ENCODE data around the gene KCND2.

The KCND2 gene

DNA sequence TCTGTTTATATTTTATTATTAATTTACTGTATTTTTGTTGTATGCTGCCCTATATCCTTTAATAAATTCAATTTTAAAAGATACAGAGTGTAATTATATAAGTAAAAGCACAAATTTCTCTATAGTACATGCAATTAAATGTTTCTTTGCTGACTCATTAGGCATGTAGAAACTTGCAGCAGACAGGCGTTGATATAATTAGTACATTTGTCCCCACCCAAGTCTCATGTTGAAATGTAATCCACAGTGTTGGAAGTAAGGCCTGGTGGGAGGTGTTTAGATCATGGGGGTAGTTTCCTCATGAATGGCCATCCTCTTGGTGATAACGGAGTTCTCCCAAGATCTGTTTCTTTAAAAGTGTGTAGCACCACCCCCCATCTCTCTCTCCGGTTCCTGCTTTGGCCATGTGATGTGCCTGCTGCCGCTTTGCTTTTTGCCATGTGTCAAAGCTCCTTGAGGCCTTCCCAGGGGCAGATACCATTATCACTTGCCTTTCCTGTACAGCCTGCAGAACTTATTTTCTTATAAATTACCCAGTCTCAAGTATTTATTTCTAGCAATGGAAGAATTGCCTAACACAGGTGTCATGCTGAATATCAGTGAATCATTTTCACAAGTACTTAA lies 521.2 kb downstream of the KCND2 start:
- in situ Hi-C loops (cut with HindIII; ENCODE audit: low sequenced_read_pairs): no loop called here

DNA sequence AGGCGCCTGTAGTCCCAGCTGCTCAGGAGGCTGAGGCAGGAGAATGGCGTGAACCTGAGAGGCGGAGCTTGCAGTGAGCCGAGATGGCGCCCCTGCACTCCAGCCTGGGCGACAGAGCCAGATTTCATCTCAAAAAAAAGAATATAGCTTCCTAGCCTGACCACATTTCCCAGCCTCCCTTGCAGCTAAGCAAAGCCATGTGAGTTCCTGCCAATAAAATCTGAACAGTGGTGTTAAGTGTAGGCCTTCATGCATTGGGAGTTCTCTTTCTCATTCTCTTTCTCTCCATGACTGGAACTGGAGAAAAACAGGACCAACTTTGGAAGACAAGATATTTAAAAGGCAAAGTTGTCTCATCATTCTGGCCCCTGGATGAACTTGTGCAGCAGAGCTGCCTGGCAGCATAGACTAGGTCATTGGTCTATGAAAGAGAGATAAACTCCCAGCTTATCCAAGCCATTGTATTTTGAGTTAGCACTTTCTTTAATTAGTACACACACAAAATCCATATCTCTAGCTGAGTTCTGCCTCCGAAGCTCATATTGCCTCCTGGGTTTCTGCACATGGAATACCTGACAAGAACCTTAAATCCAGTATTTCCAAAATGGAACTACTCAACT lies 524.2 kb downstream of the KCND2 start:
- in situ Hi-C loops (cut with HindIII; ENCODE audit: low sequenced_read_pairs): no loop called here

DNA sequence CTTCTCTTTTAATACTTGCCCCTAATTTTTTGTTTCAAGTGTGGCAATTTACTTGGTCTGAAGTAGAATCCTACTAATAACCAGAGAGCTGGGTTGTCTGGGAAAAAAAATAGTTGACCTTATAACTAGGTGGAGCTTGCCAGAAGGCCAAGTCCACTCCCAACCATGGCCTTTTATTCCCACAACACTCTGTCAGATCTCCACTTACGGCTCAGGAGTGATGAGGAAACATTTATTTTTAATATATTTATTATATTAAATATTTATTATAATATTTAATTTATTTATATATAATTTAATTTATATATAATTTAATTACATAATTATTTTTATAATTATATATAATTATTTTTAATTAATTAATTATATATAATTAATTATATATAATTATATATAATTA lies 526.2 kb downstream of the KCND2 start:
- in situ Hi-C loops (cut with HindIII; ENCODE audit: low sequenced_read_pairs): no loop called here
